Kidney glomerular epithelial cell (primary cell): Measurements from ENCODE around the gene MYO1G.
"Not testable (repeated sequence)": the region's sequence is repeated elsewhere in the genome, so short reads cannot be mapped to it uniquely, and the experiment has no call there.

ENCODE experiments used
- DNase-seq: peaks from one replicate; lab custom pipeline; 2025; lab: John Stamatoyannopoulos, UW

MYO1G gene

DNA sequence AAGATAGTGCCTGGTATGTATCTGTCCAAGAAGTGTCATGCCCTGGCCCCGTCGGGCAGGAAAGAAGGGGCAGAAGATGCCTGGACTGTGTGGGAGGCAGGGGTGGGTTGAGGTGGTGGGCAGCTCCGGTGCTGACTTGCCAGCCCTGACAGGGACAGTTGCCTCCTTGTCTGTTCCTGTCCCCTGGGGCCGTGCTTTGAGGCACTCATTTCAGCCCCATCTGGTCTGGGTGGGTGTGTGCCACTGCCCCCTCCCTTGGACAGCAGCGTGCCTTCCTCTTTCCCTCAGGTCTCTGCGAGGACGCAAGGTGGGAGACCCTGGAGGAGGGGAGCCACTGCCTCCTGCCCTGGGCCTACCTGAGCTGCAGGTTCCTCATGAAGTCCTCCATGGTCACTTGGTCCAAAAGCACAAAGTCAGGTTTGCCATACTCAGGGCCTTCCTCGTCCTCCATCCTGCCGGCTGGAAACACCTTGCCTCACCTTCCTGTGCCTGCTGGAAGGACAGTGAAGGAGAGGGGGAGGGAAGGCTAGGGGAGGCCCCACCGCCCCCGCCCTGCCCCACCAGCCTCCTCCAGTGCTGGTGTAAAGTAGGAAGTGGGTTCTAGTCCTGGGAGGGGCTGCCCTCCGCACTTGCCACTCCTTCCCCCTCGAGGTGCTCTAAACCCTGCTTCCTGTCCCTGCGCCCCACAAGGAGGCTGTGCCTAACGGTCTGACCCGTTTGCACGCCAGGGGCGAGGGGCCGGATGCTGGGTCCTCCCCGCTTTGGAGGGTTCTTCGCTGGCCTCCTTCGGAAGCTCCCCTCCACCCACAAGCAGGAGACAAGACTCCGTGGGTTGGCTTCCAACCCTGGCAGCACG lies at the start of gene MYO1G:
Gene MYO1G, minus strand, starts transcription at position 505 of the 856 bp plus-strand sequence. Its CDS starts 54 bp downstream, at position 451.
- DNase-seq = no peak

DNA sequence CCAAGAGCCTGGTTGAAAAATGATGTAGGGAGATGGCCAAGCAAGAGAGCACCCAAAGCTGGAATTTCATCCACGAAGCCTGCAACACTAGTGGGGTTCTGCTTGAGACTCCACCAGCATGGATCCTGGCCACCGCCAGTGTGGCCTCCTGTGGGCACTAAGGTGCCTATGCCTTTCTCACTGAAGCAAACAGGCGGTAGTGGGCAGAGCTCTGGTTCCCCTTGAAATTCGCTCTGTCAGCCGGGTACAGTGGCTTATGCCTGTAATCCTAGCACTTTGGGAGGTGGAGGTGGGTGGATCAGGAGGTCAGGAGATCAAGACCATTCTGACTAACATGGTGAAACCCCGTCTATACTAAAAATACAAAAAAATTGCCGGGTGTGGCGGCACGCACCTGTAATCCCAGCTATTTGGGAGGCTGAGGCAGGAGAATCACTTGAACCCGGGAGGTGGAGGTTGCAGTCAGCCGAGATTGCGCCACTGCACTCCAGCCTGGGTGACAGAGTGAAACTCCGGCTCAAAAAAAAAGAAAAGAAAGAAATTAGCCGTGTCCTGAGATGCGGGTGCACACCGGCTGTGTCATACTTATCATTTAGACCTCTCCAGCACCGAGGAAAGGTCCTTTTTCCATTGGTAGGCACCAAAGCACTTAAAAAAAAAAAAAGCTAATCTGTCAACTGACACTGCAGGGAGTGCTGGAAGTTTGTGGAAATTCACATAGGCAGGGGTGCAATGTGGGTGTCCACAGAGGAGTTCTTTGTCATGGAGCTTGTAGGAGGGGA lies 49.5 kb upstream of the MYO1G start:
- DNase-seq = no peak

DNA sequence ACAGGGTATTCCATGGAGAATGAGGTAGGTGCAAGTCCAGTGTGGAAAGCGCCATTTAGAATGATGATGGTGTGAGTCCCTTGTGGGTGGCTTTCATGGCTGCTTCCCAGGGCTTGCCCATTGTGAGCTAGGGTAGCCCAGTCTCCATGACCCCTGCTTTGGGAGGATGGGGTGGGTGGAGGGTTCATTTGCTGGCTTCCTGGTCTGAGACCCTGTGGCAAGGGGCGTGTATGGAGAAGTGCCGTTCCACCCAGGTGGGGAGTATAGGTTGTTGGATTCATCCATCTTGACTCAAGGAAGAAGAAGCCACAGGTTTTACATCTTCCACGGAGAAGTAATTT lies 48.9 kb upstream of the MYO1G start:
- no peak for DNase-seq

DNA sequence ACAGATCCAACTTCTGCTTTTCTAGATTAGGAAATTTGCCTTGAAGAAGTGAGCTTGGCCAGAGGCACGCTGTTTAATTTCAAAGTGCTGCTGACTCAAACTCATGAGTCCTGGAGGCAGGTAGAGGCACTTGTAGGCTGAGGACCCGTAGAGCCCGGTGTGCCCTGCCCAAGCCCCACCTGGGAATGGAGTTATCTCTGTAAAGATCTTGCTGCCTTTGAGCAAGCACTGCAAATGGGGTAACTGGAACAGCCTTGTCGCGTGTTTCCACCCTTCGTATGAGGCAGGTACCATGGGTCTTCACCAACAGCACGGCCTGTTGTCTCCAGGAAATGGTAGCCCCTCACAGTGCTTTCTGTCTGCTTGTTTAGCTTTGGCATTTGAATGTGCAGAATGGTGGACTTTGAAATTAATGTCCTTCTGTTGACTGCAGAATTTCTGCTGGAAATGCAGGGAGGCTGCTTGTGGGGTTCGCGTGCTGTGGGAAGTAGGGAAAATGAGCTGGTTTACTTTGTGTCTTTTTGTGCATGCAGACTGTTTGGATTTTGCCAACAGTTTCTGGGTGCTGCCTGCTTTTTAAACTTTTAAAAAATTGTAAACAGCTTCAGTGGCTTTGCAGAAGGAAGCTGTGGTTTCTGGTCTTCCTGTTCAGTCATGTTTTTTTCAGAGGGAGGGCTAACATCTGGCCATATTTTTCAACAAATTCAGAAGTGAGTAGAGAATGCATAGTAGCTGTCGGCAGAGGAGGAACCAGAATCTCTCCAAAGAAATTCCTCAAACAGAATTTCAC lies 48.4 kb upstream of the MYO1G start:
- no peak for DNase-seq

DNA sequence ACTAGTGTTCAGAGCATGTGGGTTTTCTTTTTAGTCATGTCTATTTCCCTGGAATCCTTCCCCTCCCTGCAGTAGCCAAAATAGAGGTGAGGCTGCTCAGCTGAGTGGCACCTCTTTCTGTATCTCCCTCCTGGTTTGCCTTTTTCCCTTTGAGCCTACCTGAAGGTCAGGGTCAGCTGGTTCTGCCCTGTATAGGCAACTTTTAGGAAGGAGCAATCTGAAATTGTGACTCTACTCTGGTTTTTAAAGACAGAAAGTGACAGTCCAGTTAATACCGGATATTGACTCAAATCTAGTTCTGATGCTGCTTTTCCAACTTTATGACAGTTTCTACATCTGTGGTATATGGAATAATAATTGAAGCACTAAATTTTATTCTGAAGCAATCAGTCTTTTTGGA lies 47.2 kb upstream of the MYO1G start:
- DNase-seq = no peak

DNA sequence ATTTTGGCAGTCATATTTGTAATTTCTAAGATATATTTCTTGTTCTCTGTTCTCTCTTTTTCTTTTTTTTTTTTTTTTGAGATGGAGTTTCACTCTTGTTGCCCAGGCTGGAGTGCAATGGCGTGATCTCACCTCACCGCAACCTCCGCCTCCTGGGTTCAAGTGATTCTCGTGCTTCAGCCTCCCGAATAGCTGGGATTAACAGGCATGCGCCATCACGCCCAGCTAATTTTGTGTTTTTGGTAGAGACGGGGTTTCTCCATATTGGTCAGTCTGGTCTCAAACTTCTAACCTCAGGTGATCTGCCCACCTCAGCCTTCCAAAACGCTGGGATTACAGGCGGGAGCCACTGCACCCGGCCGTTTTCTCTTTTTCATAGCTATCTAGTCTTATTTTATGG lies 46.7 kb upstream of the MYO1G start:
- not testable (repeated sequence) for DNase-seq

DNA sequence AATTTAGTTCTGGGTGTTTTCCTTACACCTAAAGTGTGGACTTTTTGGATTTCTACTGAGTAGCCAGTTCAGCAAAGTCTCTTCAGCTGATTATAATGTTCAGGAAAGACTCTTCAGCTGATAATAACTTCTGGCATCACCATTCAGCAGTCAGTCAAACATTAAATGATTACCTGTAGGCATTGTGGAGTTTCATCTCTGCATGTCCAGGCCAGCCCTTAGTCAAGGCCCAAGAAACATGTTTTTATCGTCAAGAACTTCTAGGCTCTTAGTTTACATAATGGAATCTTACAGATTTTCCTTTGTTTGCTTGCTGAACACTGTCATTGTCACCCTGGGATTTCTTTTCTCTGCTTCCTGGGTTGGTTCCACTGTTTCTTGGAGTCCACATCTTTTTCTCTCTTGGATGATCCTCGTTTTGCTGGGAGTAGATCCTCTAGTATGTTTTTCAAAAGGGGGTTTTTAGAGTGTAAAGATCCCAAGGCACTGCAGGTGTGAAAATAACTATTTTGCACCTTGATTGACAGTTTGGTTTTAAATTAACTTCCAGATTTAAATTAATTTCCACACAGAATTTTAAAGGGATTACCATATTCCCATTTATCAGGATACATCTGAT lies 45.4 kb upstream of the MYO1G start:
- DNase-seq = no peak

DNA sequence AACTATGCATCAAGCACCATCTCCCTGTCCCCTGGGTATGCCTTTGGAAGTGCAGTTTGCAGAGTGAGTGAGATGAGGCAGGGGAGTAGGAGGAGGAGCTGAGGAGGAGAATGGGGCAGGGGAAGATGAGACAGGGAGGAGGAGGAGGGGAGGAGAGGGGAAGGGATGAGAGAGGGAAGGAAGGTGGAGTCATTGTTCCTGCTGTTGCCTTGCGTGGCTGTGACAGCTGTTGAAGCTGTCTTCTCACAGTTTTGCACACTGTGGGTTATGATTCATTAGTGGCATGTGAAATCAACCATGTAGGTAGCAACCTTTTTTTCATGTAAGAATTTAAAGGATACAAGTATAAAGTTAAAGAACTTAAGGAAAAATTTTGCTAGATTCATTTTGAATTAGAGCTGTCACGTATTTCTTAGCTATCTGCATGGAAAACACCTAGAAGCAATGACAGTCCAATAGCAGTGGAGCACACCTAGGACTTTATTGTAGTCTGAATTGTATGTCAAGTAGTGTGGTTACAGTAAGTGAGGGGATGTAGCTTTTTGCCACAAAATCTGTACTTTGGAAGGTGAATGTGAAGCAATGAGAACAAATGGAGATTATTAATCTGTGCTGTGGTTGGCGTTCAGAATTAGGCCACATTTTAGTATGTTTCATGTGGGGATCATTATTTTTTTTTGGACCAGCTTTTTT lies 42.9 kb upstream of the MYO1G start:
- DNase-seq = peak; percentile 72

DNA sequence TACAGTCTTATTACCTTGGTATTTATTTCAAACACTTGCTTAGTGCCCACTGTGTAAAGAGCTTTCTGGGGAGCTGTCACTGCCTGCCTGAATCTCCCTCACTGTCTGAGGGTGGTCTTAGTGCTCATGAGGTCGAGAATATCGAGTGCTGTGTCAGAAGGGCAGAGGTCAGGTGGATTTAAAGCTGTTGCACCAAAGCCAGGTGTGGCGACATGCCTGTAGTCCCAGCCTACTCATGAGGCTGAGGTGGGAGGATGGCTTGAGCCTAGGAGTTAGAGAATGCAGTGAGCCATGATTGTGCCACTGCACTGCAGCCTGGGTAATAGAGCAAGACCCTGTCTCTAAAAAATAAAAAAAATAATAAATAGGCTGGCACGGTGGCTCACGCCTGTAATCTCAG lies 42.1 kb upstream of the MYO1G start:
- no peak for DNase-seq

DNA sequence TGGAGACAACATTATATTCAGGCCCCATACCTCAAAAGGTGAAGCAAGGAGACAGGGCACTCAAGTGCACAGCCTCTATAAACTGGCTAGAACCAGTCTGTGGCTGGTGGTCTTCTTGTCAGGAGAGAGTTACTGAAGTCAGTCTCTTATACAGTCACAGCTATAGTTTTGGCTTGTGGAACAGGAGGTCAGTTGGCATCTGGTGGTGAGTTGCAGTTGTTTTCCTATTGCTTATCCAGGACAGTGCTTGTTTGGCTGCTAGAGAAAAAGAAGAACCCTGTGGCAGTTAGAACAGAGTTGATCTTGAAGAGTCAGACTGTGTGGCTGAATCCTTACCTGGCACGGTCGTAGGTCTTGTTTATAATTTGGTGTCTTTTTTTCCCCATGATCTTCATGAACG lies 38.4 kb upstream of the MYO1G start:
- DNase-seq = no peak

DNA sequence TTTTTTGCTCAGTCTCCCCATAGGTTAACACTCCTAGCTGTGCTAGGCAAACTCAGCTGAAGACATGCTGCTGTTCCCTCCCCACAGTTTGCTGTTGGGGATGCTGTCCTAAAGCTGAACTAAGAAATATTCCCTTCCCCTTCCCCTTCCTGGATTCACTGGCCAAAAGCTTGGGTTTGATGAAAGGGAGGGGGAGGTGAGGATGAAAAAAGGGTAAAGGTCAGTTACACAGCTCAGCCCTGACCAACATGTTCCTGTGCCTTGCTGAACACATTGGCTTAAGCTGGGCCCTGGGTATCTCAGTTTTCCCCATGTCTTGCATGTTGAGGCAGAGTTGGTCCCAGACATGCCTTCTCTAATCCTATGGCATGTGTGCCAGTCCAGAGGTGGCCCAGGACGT lies 36.5 kb upstream of the MYO1G start:
- DNase-seq = no peak

DNA sequence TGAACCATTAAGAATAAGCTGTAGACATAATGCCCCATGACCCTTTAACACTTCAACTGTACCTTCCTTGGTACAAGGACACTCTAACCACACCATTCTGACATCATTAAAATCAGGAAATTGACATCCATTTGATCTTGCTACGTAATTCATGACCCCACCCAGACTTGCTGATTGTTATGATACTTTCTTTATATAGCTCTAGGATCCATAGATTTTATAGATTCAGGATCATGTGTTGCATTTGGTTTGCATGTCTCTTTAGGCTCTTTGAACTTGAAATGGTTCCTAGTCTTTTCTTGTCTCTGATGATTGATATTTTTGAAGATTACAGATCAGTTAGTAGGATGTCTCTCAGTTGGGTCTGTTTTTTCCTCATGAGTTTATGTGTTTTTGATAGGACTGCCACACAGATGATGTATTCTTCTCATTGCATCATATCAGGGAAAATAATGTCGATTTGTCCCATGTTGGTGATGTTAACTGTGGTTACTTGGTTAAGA lies 34.7 kb upstream of the MYO1G start:
- DNase-seq = no peak

DNA sequence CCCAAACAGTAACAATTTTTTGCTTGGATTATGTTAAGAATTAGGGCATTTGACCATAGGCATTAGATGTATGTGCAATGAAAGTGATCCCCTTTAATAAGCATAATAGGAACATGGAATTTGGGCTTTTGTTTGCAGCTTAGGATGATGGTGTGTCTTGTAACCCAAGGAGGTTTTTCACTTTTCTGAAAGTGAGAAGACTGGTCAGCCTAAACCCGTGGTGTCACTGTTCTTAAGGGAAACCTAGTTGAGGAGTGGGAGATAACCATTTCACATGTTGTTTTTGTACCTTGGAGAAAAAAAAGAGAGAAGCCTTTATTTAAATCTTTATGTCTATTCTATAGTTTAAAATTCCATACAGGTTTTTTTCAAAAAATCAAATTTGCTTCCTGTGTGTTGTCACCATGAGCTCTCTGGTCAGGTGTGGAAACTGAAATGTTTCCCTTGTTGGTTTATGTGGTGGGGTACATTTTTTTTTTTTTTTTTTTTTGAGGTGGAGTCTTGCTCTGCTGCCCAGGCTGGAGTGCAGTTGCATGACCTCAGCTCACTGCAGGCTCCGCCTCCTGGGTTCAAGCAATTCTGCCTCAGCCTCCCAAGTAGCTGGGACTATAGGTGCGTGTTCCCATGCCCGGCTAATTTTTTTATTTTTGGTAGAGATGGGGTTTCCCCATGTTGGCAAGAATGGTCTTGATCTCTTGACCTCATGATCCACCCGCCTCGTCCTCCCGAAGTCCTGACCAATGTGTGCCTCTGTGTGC lies 28.9 kb upstream of the MYO1G start:
- no peak for DNase-seq

DNA sequence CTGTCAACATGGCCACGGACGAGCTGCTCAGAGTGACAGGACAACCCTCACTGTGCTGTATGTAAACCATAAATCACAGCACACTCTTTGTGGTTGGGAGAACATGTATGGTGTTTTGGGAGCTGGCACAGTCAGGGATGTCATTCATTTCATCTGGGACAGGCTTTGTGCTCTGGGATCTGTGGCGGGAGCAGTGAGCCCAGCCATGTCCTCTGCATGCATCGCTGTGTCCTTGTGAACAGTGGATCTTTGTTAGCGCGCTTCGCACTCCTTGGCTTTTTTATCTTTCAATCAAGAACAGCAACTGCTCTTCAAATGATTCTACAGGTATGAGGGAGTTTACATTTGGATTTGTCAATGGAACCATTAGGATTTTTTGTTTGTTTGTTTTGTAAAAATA lies 28.3 kb upstream of the MYO1G start:
- no peak for DNase-seq

DNA sequence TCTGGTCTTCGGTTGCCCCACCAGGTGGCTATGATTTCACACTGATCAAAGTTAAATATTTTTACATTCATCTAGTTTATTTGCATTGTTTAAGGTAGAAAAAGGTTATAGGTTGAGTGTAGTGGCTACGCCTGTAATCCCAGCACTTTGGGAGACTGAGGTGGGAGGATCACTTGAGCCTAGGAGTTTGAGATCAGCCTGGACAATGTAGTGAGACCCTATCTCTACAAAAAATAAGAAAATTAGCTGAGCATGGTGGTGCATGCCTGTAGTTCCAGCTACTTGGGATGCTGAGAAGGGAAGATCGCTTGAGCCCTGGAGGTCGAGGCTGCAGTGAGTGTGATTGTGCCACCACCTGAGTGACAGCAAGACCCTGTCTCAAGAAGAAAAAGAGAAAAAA lies 25.0 kb upstream of the MYO1G start:
- DNase-seq = no peak

DNA sequence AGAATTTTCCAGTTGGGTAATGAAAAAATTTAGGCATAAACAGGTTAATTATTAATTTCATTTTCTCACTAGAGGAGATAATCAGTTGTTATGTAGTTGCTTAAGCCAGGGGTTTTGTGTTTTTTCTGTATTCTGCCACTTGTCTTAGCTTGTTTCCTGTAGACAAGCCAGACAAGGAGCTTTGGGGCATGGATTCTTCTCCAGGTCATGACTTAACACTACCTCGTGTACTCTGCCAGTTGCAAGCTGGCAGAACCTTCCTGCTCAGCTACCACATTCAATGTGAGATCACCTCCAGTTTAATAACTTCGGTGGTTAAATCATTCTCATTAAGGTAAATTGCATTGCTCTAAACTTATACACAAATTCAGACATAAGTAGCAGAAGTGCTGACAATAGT lies 23.0 kb upstream of the MYO1G start:
- DNase-seq = no peak

DNA sequence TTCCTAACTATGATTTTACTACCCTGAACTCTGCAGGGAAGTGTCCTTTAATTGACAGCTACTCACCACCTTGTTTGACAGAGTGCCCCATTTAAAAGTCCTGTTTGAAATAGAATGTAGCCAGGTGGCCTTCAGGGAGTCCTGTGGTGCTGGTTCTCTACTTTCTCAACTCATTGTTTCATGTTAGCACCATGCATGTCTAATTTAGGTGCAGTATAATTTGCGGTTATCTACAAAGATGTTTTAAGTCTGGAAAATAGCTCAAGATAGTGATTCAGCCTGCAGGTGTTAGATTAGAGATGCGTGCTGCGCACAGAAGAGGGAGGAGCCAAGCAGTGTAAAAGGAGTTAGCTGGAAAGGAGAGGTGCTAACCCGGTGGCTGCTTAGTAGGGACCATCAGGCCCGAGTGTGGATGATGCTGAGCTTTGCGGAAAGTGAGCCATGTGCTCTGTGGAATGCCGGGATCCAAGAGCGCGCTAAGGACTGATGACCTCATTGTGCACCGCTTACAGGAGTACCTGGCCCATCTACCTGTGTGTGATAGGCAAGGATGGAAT lies 22.4 kb upstream of the MYO1G start:
- DNase-seq = peak; percentile 36

DNA sequence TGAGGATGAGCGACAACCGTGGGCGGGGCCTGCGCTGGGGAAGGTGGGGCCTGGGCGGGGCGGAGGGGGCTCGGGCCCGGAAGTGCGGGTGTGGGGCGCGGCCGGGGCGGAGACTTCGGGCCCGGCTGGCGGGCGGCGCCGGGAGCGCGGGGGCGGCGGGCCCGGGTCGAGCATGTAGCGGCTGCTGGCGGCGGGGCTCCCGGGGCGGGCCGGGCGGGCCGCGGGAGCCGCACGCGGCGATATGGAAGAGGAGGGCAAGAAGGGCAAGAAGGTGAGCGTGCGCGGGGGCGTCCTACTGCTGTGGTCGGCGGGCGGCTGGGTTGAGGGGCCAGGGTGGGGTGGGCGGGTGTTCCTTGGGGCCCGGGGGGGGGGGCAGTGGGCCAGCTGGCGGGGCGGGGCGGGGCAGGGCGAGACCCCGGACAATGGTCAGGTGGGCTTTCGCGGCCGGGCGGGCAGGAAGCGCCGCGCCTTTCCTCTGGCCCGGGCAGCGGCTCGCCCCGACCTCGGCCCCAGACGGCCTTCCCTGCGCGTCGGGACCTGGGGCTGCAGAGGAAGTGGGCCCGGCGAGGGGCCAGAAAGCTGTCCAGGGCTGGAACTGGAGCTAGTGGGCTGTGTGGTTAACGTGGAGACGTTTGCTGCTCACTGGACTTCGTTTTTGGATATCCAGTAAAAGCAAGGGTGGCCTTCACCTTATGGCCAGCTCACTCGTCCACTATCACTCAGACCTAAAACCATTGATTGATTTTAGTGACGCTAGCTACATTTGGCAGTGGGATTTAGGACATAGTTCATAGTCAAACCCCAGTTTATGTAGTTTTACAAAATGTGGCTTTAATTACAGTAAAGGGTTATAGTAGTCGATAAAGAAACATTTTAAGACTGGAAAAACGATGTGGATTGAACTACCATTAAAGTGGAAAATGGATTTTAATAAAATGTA lies 21.5 kb upstream of the MYO1G start, which contains the start of gene CCM2:
Gene CCM2, plus strand, starts transcription at position 109 of the 940 bp plus-strand sequence. Its CDS starts 133 bp downstream, at position 242.
- DNase-seq = peak; percentile 8
